HepG2 (cell line): ENCODE data around the gene MICA. TPM values are rescaled to one million over a fixed set of nuclear protein-coding genes. Genes with fewer than 3 reads are reported as not detected.
A peak's percentile ranks its signal among the peaks of the same experiment; 100 is the strongest.

Experiments
- ASH2L ChIP-seq: fragments of 300-600, 200-600 bp; sonication (generic); IDR thresholded peaks from 2 replicates; pipeline ENCODE4 v1.7.0; 2017; ENCODE audit warnings: low read depth, mild to moderate bottlenecking, moderate library complexity, mixed read lengths, low read length; ENCODE audit not compliant: insufficient read length
- CREB1 ChIP-seq, 2 experiments: fragments of 450-650 bp in 1 of 2; IDR thresholded peaks; 2 replicates each; pipeline ENCODE4 v1.6.1; 2016 to 2017; ENCODE audit warnings: control low read depth in 1 of 2, mild to moderate bottlenecking in 1 of 2, missing compliant biosample characterization in 1 of 2, missing genetic modification characterization in 1 of 2
- HMG20B ChIP-seq: conservative IDR thresholded peaks from 2 replicates; pipeline ENCODE4 v1.6.1; 2016; ENCODE audit warnings: missing genetic modification reagents, missing compliant biosample characterization
- HNRNPL ChIP-seq: fragments of 200-400 bp; formaldehyde crosslinking; IDR thresholded peaks from 2 replicates; pipeline ENCODE4 v1.6.1; 2017; ENCODE audit warnings: mild to moderate bottlenecking, low read depth, low read length
- HOXA7 ChIP-seq: sonication (generic); formaldehyde crosslinking; IDR thresholded peaks from 2 replicates; pipeline ENCODE4 v1.8.1; 2022; ENCODE audit warnings: mild to moderate bottlenecking, missing genetic modification reagents, moderate library complexity
- RNF2 ChIP-seq: fragments of 450-650 bp; conservative IDR thresholded peaks from 2 replicates; pipeline ENCODE4 v1.6.1; 2016; ENCODE audit warnings: low read depth
- TBX3 ChIP-seq: fragments of 450-650 bp; IDR thresholded peaks from 2 replicates; pipeline ENCODE4 v1.6.1; 2017; ENCODE audit warnings: antibody characterized with exemption, mild to moderate bottlenecking, inconsistent platforms, borderline replicate concordance
- TCF12 ChIP-seq, 2 experiments: fragments of 450-650 bp in 1 of 2; sonication (generic) in 1 of 2; formaldehyde crosslinking in 1 of 2; IDR thresholded peaks; 2 replicates each; pipeline versions ENCODE4 v1.6.1 to v1.8.0; 2017 to 2022; ENCODE audit warnings: antibody characterized with exemption in 1 of 2, mild to moderate bottlenecking in 1 of 2, missing genetic modification reagents in 1 of 2, moderate library complexity in 1 of 2
- TEAD3 ChIP-seq: optimal IDR thresholded peaks from 2 replicates; pipeline ENCODE3; 2016; ENCODE audit warnings: borderline replicate concordance
- ZBTB7A ChIP-seq: sonication (generic); formaldehyde crosslinking; IDR thresholded peaks from 2 replicates; pipeline ENCODE4 v1.8.0; 2022; ENCODE audit warnings: mild to moderate bottlenecking, missing genetic modification reagents
- ZMYM3 ChIP-seq: sonication (generic); formaldehyde crosslinking; IDR thresholded peaks from 2 replicates; pipeline ENCODE4 v1.5.1; 2020; ENCODE audit warnings: mild to moderate bottlenecking, missing genetic modification reagents
- polyA plus RNA-seq, 8 experiments: library from polyadenylated mRNA; depleted of rRNA in 3 of 8; stranded (reverse) in 7 of 8; unstranded in 1 of 8; fragments of >200 nt; fragmentation: Illumina TruSeq in 4 of 8; extraction: Trizol in 4 of 8; gene quantifications; 2 replicates each; pipeline versions ENCODE4 v1.2.1 to v1.2.3, GENCODE V29; 2011 to 2016; ENCODE audit warnings: low read depth in 4 of 8, missing spikeins in 1 of 8, mixed read lengths in 1 of 8; ENCODE audit not compliant: insufficient read depth in 1 of 8
- total RNA-seq, 5 experiments: library from RNA; depleted of rRNA; stranded (reverse); fragments of >200 nt; fragmentation: Illumina TruSeq; extraction: Trizol; gene quantifications; 2 replicates each; pipeline ENCODE4 v1.2.3, GENCODE V29; 2016; ENCODE audit warnings: low read depth in 1 of 5
- TF ChIP-seq, protein P1 (sequence below): fragments of 450-650 bp; IDR thresholded peaks from 2 replicates; pipeline ENCODE4 v1.6.1; 2016
- TF ChIP-seq, protein P2 (sequence below): sonication (generic); formaldehyde crosslinking; IDR thresholded peaks from 2 replicates; pipeline ENCODE4 v1.4.0; 2020; ENCODE audit warnings: missing genetic modification reagents, borderline replicate concordance
- TF ChIP-seq, protein P3 (sequence below): sonication (generic); formaldehyde crosslinking; IDR thresholded peaks from 2 replicates; pipeline ENCODE4 v1.9.0; 2022; ENCODE audit warnings: low read depth, missing genetic modification reagents
- TF ChIP-seq, protein P4 (sequence below): sonication (generic); formaldehyde crosslinking; IDR thresholded peaks from 2 replicates; pipeline ENCODE4 v1.9.0; 2021; ENCODE audit warnings: missing genetic modification reagents, borderline replicate concordance
- TF ChIP-seq, protein P5 (sequence below): sonication (generic); formaldehyde crosslinking; conservative IDR thresholded peaks from 2 replicates; pipeline ENCODE4 v1.4.0; 2020; ENCODE audit warnings: mild to moderate bottlenecking, missing genetic modification reagents, moderate library complexity

The MICA gene
- total and polyA plus RNA-seq, 2 of the 13 experiments (the other 11 are each of a cell fraction or from before 2014, with no cell fraction given) = 21.6 to 38.1 TPM

DNA sequence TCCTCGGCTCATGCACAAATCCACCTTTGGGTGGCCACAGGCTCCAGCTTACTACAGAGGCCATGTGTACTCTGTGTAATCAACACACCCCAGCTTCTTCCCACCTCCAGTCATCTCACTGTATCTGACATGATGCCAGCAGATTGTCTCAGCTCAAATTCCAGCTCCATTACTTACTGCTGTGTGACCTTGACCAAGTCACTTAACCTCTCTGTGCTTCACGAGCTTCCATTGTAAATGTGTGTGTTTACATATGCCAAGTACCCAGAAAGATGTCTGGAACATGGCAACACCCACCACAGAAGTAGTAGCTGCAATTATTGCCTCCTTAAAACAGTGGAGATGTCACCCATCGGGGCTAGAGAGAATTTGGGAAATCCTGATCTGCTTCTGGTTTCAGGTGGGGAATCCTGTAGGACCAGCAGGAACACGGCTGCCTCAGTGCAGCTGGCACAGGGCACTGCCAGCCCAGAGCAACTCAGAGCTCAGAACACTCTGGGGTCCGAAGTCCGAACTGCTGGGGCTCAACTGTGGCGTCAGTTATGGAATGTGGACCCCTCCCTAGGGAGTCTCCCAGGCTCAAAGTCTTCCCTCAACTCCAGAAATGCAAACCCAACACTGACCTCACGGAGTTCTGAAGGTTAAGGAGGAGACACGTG, 25.2 kb upstream of the MICA start (continued):
- TF ChIP-seq, protein P1, sequence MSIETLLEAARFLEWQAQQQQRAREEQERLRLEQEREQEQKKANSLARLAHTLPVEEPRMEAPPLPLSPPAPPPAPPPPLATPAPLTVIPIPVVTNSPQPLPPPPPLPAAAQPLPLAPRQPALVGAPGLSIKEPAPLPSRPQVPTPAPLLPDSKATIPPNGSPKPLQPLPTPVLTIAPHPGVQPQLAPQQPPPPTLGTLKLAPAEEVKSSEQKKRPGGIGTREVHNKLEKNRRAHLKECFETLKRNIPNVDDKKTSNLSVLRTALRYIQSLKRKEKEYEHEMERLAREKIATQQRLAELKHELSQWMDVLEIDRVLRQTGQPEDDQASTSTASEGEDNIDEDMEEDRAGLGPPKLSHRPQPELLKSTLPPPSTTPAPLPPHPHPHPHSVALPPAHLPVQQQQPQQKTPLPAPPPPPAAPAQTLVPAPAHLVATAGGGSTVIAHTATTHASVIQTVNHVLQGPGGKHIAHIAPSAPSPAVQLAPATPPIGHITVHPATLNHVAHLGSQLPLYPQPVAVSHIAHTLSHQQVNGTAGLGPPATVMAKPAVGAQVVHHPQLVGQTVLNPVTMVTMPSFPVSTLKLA = no peak
- TF ChIP-seq TBX3 (no peak), HNRNPL (peak; percentile 88), RNF2 (no peak), HOXA7 (no peak), TCF12 (IDR thresholded peaks at IDR 0.05) (no peak), TCF12 (CRISPR knock-in tag; IDR thresholded peaks at IDR 0.05) (no peak), ZBTB7A (CRISPR knock-in tag) (no peak), CREB1 (IDR thresholded peaks at IDR 0.05) (no peak), CREB1 (CRISPR knock-in tag; IDR thresholded peaks at IDR 0.05) (no peak), ASH2L (peak; percentile 46), ZMYM3 (CRISPR knock-in tag) (peak; percentile 94), TEAD3 (CRISPR knock-in tag) (peak; percentile 70), HMG20B (CRISPR knock-in tag) (no peak)
- TF ChIP-seq, protein P2, sequence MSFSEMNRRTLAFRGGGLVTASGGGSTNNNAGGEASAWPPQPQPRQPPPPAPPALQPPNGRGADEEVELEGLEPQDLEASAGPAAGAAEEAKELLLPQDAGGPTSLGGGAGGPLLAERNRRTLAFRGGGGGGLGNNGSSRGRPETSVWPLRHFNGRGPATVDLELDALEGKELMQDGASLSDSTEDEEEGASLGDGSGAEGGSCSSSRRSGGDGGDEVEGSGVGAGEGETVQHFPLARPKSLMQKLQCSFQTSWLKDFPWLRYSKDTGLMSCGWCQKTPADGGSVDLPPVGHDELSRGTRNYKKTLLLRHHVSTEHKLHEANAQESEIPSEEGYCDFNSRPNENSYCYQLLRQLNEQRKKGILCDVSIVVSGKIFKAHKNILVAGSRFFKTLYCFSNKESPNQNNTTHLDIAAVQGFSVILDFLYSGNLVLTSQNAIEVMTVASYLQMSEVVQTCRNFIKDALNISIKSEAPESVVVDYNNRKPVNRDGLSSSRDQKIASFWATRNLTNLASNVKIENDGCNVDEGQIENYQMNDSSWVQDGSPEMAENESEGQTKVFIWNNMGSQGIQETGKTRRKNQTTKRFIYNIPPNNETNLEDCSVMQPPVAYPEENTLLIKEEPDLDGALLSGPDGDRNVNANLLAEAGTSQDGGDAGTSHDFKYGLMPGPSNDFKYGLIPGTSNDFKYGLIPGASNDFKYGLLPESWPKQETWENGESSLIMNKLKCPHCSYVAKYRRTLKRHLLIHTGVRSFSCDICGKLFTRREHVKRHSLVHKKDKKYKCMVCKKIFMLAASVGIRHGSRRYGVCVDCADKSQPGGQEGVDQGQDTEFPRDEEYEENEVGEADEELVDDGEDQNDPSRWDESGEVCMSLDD (CRISPR knock-in tag) = no peak
- TF ChIP-seq, protein P3, sequence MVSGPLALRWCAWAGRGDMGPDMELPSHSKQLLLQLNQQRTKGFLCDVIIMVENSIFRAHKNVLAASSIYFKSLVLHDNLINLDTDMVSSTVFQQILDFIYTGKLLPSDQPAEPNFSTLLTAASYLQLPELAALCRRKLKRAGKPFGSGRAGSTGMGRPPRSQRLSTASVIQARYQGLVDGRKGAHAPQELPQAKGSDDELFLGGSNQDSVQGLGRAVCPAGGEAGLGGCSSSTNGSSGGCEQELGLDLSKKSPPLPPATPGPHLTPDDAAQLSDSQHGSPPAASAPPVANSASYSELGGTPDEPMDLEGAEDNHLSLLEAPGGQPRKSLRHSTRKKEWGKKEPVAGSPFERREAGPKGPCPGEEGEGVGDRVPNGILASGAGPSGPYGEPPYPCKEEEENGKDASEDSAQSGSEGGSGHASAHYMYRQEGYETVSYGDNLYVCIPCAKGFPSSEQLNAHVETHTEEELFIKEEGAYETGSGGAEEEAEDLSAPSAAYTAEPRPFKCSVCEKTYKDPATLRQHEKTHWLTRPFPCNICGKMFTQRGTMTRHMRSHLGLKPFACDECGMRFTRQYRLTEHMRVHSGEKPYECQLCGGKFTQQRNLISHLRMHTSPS (CRISPR knock-in tag) = peak; percentile 95; the same call in 1 of the 2 replicates
- TF ChIP-seq, protein P4, sequence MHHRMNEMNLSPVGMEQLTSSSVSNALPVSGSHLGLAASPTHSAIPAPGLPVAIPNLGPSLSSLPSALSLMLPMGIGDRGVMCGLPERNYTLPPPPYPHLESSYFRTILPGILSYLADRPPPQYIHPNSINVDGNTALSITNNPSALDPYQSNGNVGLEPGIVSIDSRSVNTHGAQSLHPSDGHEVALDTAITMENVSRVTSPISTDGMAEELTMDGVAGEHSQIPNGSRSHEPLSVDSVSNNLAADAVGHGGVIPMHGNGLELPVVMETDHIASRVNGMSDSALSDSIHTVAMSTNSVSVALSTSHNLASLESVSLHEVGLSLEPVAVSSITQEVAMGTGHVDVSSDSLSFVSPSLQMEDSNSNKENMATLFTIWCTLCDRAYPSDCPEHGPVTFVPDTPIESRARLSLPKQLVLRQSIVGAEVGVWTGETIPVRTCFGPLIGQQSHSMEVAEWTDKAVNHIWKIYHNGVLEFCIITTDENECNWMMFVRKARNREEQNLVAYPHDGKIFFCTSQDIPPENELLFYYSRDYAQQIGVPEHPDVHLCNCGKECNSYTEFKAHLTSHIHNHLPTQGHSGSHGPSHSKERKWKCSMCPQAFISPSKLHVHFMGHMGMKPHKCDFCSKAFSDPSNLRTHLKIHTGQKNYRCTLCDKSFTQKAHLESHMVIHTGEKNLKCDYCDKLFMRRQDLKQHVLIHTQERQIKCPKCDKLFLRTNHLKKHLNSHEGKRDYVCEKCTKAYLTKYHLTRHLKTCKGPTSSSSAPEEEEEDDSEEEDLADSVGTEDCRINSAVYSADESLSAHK (CRISPR knock-in tag) = no peak
- TF ChIP-seq, protein P5, sequence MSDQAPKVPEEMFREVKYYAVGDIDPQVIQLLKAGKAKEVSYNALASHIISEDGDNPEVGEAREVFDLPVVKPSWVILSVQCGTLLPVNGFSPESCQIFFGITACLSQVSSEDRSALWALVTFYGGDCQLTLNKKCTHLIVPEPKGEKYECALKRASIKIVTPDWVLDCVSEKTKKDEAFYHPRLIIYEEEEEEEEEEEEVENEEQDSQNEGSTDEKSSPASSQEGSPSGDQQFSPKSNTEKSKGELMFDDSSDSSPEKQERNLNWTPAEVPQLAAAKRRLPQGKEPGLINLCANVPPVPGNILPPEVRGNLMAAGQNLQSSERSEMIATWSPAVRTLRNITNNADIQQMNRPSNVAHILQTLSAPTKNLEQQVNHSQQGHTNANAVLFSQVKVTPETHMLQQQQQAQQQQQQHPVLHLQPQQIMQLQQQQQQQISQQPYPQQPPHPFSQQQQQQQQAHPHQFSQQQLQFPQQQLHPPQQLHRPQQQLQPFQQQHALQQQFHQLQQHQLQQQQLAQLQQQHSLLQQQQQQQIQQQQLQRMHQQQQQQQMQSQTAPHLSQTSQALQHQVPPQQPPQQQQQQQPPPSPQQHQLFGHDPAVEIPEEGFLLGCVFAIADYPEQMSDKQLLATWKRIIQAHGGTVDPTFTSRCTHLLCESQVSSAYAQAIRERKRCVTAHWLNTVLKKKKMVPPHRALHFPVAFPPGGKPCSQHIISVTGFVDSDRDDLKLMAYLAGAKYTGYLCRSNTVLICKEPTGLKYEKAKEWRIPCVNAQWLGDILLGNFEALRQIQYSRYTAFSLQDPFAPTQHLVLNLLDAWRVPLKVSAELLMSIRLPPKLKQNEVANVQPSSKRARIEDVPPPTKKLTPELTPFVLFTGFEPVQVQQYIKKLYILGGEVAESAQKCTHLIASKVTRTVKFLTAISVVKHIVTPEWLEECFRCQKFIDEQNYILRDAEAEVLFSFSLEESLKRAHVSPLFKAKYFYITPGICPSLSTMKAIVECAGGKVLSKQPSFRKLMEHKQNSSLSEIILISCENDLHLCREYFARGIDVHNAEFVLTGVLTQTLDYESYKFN = peak; percentile 55
